ENCODE measurements around the gene HIVEP1. TPM values are rescaled to one million over a fixed set of nuclear protein-coding genes. Genes with fewer than 3 reads are reported as not detected.

Gene HIVEP1
- total RNA-seq, 4 donors from 2014 or later: 14.9 to 30.6 (median 22.2) TPM

DNA sequence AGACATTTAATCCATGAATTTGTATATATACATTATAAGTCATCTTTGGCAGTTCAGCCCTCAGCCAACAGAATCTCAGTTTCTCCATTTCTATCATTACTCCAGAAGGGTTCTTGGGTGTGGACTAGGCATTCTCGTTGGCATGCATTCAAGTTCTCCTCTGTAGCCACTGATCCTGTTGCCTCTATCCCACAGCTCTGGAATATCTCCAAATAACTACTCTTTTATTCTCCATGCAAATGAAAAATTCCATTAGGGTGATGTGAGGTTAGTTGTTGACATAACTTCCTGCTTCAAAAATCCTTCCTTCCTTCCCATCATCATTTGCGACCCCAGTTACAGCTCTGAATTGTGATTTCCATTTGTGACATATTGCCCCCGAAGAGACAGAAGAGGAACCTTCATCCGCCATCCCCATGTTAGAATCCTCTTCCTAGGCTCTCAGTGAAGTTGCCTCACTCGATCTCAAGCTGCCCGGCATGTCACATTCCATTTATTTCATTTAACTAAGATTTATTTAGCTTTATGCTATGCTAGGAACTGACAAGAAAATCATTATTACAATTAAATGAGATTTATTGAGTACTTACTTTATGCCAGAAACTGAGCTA lies 184.3 kb downstream of the HIVEP1 start:
- H3K4me3 ChIP-seq: no peak overlapping the region
- TF ChIP-seq, protein P1, sequence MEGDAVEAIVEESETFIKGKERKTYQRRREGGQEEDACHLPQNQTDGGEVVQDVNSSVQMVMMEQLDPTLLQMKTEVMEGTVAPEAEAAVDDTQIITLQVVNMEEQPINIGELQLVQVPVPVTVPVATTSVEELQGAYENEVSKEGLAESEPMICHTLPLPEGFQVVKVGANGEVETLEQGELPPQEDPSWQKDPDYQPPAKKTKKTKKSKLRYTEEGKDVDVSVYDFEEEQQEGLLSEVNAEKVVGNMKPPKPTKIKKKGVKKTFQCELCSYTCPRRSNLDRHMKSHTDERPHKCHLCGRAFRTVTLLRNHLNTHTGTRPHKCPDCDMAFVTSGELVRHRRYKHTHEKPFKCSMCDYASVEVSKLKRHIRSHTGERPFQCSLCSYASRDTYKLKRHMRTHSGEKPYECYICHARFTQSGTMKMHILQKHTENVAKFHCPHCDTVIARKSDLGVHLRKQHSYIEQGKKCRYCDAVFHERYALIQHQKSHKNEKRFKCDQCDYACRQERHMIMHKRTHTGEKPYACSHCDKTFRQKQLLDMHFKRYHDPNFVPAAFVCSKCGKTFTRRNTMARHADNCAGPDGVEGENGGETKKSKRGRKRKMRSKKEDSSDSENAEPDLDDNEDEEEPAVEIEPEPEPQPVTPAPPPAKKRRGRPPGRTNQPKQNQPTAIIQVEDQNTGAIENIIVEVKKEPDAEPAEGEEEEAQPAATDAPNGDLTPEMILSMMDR (IDR thresholded peaks at IDR 0.05): no peak
- TF ChIP-seq POLR2A (IDR thresholded peaks at IDR 0.05) (no peak), EP300 (IDR thresholded peaks at IDR 0.05) (no peak)
- H3K9me3 ChIP-seq: no peaks in the 10 kb centered on the region
- no peak for DNase-seq (ENCODE audit: low spot score in 2 of 2)
- no peaks in the 10 kb centered on the region for H3K27me3 ChIP-seq
- H3K4me1 ChIP-seq: no peaks in the 10 kb centered on the region
- no peak overlapping the region for H3K27ac ChIP-seq
- H3K36me3 ChIP-seq: no peaks in the 10 kb centered on the region
- WGBS, 2 donors: 44 to 51% methylated on average over 6 of the region's 6 CpGs

DNA sequence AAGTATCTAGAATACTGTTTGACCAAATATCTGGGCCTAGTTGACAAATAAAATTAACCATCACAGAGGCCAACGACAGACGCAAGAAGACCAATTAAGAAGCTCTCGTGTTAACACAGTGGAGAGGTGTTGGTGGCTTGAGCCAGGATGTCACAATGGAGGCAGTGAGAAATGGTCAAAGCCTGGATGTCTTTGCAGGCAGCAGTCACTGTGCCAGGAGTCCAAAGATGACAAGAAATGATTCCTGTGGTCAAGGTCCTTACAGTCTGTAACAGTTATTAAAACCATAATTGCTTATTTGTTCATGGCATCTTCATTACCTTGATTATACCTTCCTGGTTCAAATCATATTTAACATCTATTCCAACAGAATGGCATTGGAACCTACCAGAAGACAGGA lies 186.7 kb downstream of the HIVEP1 start:
- Histone ChIP-seq H3K4me1 (no peaks in the 10 kb centered on the region), H3K4me3 (no peak overlapping the region), H3K36me3 (no peaks in the 10 kb centered on the region), H3K9me3 (no peaks in the 10 kb centered on the region), H3K27me3 (no peaks in the 10 kb centered on the region), H3K27ac (no peak overlapping the region)
- no peak for DNase-seq (ENCODE audit: low spot score in 2 of 2)
- TF ChIP-seq, protein P1 (IDR thresholded peaks at IDR 0.05): no peak
- no peak for TF ChIP-seq EP300 (IDR thresholded peaks at IDR 0.05)
- TF ChIP-seq POLR2A (IDR thresholded peaks at IDR 0.05): no peak
- WGBS, 2 donors: 95 to 96% methylated on average over 3 of the region's 3 CpGs

- Histone ChIP-seq H3K27ac (no peak overlapping the region), H3K4me1 (no peaks in the 10 kb centered on the region), H3K4me3 (no peak overlapping the region), H3K27me3 (no peaks in the 10 kb centered on the region), H3K9me3 (no peaks in the 10 kb centered on the region), H3K36me3 (no peaks in the 10 kb centered on the region)
- TF ChIP-seq POLR2A (IDR thresholded peaks at IDR 0.05): no peak
- TF ChIP-seq, protein P1 (IDR thresholded peaks at IDR 0.05): no peak
- TF ChIP-seq EP300 (IDR thresholded peaks at IDR 0.05): no peak
- 86 to 94% methylated on average over 3 of the region's 3 CpGs for WGBS, 2 donors
- no peak for DNase-seq (ENCODE audit: low spot score in 2 of 2)
Observed at GRCh38 chr6:12200015-12200564, 188.0 kb downstream of the HIVEP1 start.

DNA sequence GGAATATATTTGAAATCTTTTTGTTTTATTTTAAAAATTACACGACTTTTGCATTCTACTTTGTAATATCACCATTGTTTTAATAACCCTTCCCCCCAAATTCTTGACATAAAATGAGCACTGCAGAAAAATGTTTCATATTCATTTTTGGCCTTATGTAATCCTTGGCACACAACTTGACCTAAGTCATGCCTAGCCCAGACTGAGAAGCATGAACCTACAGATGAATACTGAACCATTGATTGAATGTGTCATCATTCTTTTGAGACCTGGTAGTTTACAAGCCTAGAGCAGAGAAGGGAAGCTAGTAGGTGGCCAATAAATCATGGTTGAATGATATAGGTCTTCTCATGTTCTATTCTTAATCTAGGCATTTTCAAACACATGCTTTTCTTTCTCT lies 188.6 kb downstream of the HIVEP1 start:
- no peaks in the 10 kb centered on the region for H3K9me3 ChIP-seq
- TF ChIP-seq EP300 (IDR thresholded peaks at IDR 0.05): no peak
- TF ChIP-seq, protein P1 (IDR thresholded peaks at IDR 0.05): no peak
- no peak for TF ChIP-seq POLR2A (IDR thresholded peaks at IDR 0.05)
- no peaks in the 10 kb centered on the region for H3K36me3 ChIP-seq
- no peak for DNase-seq (ENCODE audit: low spot score in 2 of 2)
- no peaks in the 10 kb centered on the region for H3K27me3 ChIP-seq
- H3K4me1 ChIP-seq: no peaks in the 10 kb centered on the region
- WGBS, 2 donors: 0 to 20% methylated on average over 1 of the region's 1 CpG
- H3K27ac ChIP-seq: no peak overlapping the region
- no peak overlapping the region for H3K4me3 ChIP-seq

GRCh38 chr6:12203001-12203400 lies 190.9 kb downstream of the HIVEP1 start:
- WGBS, 2 donors: 64 to 67% methylated on average over 6 of the region's 6 CpGs
- H3K27ac ChIP-seq: no peak overlapping the region

More at GRCh38 chr6:12203001-12203400, 190.9 kb downstream of the HIVEP1 start:
- TF ChIP-seq POLR2A (IDR thresholded peaks at IDR 0.05) (no peak), EP300 (IDR thresholded peaks at IDR 0.05) (no peak)
- TF ChIP-seq, protein P1 (IDR thresholded peaks at IDR 0.05): no peak
- H3K27me3 ChIP-seq: no peaks in the 10 kb centered on the region
- no peak overlapping the region for H3K4me3 ChIP-seq
- H3K36me3 ChIP-seq: no peaks in the 10 kb centered on the region
- H3K9me3 ChIP-seq: no peaks in the 10 kb centered on the region
- DNase-seq (ENCODE audit: low spot score in 2 of 2): no peak
- H3K4me1 ChIP-seq: no peaks in the 10 kb centered on the region
